Glomerular endothelial cell (primary cell): ENCODE data around the gene PICK1. TPM values are rescaled to one million over a fixed set of nuclear protein-coding genes. Genes with fewer than 3 reads are reported as not detected.

ENCODE experiments used
- DNase-seq: peaks from one replicate; pipeline ENCODE4 v3.0.0-alpha.2; 2011; ENCODE audit warnings: low read depth, low spot score; ENCODE audit errors: extremely low read depth
- total RNA-seq: library from RNA; depleted of rRNA; stranded (reverse); fragments of >200 nt; gene quantifications from 2 replicates; pipeline ENCODE4 v1.2.3, GENCODE V29; 2015

The PICK1 gene
- total RNA-seq, 1 donor from 2014 or later: 12.8 TPM

GRCh38 chr22:38046070-38046748, 11.0 kb upstream of the PICK1 start:
- no peak for DNase-seq

DNA sequence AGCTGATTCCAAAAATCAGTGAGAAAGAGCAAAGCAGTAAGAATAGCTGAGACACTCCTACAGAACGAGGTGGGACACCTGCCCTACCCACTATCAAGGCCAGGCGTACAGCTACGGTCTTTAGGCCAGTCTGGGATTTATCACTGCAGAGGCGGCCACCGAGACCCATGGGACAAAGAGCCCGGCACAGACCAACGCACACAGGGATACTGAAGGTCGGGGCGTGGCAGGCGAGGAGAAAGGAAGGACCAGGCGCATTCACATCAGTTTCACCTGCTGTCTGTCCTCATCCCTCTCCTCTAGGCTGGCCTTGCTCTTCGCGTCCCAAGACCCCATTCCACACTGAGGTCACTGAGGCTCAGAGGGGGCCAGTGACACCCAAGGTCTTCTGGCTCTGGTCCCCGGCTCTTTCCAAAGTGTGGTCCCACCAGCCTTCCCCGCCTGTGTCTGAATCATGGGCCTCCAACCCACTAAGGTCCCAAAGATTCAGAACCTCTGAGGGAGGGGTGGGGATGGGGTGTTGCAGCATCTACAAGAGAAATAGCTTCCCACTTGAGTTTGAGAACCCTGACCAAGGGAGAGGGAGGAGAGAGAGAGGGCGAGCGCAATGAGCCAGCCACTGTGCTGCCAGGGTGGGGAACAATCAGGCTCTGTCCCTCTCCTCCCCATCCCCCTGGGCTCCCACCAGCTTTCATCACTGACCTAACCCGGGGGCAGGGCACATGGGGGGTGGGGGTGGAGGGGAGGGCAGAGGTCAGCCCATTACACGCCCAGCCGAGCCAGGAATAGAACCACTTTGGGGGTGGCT, 7.2 kb upstream of the PICK1 start:
- DNase-seq: no peak

GRCh38 chr22:38050720-38051119, 6.5 kb upstream of the PICK1 start:
- DNase-seq: no peak

- no peak for DNase-seq
Measured at GRCh38 chr22:38051261-38051660, 5.9 kb upstream of the PICK1 start.

GRCh38 chr22:38051900-38052862, 5.0 kb upstream of the PICK1 start:
- DNase-seq: no peak

DNA sequence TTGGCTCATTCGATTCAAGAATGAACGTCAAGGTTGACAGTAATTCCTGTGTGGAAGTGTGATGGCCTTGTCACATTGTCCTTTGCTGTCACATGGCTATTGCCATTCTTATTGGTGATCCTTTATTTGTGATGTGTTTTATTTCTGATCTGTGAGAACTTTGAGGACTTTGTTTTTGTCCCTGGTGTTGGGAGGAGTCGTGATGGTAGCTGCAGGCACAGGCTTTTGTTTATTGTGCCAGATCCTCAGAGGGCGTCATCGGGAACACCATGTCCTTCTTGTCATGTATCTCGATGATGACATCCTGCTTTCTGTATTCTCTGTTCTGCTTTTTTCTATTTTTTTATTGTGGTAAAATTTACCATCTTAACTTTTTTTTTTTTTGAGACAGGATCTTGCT, 5.6 kb downstream of the PICK1 start:
- DNase-seq: no peak

- DNase-seq: no peak
Measured at GRCh38 chr22:38065539-38065938, 8.3 kb downstream of the PICK1 start.

DNA sequence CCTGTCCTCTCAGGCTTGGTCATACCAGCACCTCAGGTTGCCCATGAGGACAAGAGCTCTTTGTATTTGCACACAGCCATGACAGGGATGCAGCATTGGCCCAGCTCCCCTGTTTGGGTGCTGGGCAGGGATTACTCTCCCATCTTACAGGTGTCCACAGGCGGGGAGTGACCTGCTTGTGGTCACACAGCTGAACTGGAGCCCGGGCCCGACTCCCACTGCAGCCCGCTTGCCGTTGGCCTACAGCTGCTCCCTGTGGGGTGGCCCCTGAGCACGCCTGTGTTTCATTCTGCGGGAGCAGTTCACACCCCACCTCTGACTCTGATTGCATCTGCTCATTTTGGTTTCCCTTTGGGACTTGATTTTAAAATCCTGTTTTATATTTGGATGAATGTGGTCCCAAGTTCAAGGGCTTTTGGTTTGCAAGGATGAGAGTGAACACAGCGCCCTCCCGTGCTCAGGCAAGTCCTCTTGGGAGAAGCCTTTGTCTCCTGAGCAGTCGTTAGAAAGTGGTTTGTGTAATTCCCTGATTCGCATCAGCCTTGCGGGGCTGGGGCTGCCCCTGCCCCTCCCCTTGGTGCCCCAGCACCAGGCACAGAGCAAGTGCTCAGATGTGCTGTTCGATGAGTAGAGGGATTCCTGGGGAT, 9.3 kb downstream of the PICK1 start:
- no peak for DNase-seq

DNA sequence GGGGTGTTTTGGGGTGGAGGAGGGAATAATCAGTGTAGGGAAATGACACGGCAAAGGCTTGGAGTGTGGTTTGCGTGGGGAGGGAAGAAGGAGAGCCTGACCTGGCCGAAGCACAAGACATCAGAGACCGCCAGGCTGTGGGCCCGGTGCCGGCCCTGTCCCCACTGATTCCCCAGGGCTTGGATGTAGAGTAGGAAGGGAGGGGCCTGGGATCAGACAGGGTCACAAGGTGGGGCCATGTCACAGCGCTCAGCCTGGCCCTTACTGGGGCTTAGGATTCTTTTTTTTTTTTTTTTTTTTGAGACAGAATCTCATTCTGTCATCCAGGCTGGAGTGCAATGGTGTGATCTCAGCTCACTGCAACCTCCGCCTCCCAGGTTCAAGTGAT, 9.8 kb downstream of the PICK1 start:
- no peak for DNase-seq

DNA sequence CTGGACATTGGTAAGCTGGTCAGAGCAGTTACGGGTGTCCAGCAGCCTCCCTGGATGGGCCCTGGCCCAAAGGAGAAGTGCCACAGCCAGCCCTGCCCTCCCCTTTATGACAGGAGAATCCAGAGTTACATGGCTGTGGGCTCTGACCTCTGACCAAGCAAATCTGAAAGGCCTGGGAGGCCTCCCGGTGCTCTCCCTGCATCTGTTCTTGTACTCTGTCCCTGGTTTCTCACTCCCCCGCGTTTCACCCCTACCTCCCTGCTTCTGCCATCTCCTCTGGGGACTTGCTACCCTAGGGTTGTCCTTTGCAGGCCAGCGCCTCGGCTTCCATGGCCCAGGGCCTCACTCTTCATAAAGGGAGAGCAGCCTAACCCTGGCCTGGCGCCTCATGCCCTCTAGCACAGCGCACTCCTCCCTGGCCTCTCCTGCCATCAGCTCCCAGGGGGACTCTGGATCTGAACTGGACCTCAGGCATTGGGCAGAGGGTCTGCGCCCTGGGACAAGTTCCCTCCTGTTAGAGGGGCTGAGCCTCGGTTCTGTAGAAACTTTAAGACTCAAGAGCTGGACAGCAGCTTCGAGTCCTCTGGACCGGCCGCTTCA, 10.7 kb downstream of the PICK1 start:
- DNase-seq: no peak

DNA sequence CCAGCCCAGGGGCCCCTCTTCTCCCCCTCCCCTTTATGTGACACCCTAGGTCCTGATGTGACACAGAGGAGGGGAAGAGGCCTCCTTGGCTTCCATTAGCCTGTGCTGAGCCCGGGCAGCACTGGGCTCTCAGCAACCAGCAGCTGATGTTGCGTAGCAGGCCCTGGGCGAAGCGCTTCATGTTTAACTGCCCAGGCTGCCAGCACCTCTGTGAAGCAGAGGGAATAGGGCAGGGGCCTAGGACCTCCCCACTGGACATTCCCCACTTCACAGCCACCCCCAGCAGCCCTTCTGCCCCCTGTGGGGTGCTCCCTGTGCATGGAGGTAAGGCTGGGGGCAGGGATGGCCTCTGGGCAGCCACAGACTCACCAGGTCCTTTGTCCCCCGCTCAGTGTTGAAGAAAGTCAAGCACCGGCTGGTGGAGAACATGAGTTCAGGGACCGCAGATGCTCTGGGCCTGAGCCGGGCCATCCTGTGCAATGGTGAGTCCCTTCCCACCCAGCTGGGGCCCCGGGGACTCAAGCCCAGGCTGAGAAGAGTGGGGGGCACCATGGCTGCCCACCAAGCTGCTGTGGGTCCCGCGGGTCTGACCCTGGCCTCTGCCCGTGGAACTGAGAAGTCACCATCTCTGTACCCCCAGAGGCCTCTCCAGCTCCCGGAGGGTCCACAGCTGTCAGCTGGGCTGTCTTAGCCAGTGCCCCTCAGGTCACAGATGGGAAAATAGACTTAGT, 11.6 kb downstream of the PICK1 start:
- DNase-seq: no peak

DNA sequence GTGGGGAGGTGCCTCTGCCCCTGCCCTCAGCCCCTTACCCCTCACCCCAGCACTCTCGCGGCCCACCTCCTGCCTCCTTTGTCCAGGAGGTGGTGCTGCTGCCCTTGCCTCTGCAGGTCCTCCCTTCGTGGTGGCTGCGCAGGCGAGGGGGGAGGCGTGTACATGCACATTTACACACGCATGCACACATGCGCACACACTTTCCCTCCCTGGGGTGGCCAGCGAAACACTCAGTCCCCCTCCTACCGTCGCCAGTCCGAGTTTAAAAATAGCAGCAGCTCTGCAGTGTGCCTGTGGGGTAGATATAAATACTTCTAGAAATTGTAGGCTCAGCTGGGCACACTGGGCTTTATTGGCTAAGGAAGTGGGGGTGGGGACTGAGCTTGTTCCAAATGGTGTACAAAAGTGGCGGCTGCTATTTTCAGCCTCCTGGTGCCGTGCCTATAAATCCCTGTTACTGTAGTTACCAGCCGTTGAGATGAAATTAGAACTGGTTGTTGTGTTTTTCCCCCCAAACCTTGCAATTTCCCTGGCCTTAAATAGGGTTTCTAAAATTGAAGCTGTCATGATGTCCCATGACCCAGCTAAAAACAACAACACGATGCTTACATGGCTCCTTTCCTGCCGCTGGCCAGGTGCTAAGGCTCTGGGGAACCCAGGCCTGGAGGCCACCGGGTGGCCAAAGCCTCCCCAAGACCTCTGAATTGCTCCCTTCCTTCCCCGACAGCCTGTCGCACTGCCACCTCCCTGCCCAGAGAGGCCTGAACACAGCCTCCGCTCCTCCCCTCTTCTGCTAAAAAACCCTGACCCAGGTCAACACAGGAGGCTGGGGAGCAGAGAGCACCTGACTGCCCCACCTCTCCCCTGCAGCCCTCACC, 12.4 kb downstream of the PICK1 start:
- DNase-seq: no peak

GRCh38 chr22:38070250-38070921, 13.2 kb downstream of the PICK1 start:
- DNase-seq: no peak

DNA sequence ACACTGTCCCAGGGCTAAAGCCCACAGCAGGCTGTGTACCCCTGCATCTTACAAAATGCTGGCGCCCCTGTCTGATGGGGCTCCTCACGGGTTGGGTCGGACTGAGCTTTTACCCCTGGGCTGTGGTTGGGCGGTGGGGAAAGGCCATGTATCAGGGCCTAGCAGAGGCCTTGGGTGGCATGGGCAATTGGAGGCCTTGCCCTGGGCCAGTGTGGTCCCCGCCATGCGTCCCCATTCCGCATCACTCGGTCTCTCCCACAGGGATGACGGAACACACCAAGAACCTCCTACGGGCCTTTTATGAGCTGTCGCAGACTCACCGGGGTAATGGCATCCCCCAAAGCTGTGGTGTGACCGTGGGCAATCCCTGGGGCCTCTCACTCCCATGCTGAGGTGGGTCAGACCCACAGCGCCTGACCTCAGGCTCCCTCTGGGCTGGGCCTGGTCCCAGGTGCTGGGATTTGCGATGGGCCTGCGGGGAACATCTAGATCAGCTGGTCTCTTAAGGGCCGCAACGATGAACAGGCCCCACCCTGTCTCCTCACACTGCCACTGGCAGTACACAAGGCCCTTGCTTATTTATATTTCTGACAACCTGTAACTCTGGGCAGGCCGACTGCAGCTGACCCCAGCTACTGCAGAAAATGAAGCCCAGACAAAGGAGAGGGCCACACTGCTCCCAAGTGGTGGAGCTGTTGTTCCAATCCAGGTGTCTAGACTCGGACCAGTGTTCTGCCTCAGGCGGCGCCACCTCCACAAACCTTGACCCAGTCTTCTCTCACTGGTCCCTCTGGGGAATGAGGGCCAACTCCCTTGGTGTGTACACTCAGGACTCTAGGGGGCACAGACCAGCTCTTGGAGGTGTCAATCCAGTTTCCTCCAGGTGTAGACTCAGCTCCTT, 14.5 kb downstream of the PICK1 start:
- DNase-seq: no peak

GRCh38 chr22:38072322-38073149, 15.3 kb downstream of the PICK1 start:
- no peak for DNase-seq
